T-helper 1 cell (primary cell): Measurements from ENCODE around the gene SRRM3.
A peak's percentile ranks its signal among the peaks of the same experiment; 100 is the strongest.
"Not testable (repeated sequence)": the region's sequence is repeated elsewhere in the genome, so short reads cannot be mapped to it uniquely, and the experiment has no call there.

Source experiments
- DNase-seq, 5 donors: peaks; one replicate each; pipeline ENCODE4 v3.0.0-alpha.2; 2012 to 2020

SRRM3 gene

GRCh38 chr7:76317782-76318487, 116.2 kb downstream of the SRRM3 start:
- peak; percentile 94 to 98 (median 95) for DNase-seq

GRCh38 chr7:76318488-76319353, 117.0 kb downstream of the SRRM3 start:
- DNase-seq, result peak; percentile 23 to 83 (median 50)

- no peak for DNase-seq
Measured at GRCh38 chr7:76325092-76325491, 123.4 kb downstream of the SRRM3 start.

GRCh38 chr7:76325811-76326210, 124.1 kb downstream of the SRRM3 start:
- DNase-seq, result no peak

GRCh38 chr7:76326646-76327233, 125.0 kb downstream of the SRRM3 start:
- DNase-seq, result no peak

GRCh38 chr7:76327610-76328009, 125.9 kb downstream of the SRRM3 start:
- no peak for DNase-seq

GRCh38 chr7:76328389-76328788, 126.7 kb downstream of the SRRM3 start:
- no peak for DNase-seq

- no peak for DNase-seq
Measured at GRCh38 chr7:76329479-76329878, 127.8 kb downstream of the SRRM3 start.

- no peak for DNase-seq
Measured at GRCh38 chr7:76330261-76330660, 128.6 kb downstream of the SRRM3 start.

- no peak for DNase-seq
Measured at GRCh38 chr7:76330673-76331072, 129.0 kb downstream of the SRRM3 start.

GRCh38 chr7:76332078-76332477, 130.4 kb downstream of the SRRM3 start:
- DNase-seq, result no peak

GRCh38 chr7:76333511-76334101, 131.9 kb downstream of the SRRM3 start:
- no peak for DNase-seq

GRCh38 chr7:76334320-76334967, 132.7 kb downstream of the SRRM3 start:
- DNase-seq, result no peak

- DNase-seq, result not testable (repeated sequence)
Measured at GRCh38 chr7:76335417-76335816, 133.7 kb downstream of the SRRM3 start.

- DNase-seq, result no peak
Measured at GRCh38 chr7:76336094-76336493, 134.4 kb downstream of the SRRM3 start.
